ENCODE measurements around the gene VWA8. TPM values are rescaled to one million over a fixed set of nuclear protein-coding genes. Genes with fewer than 3 reads are reported as not detected.

The VWA8 gene
- total and polyA plus RNA-seq, 2 experiments from 2014 or later, result 6.3 to 24.6 TPM

- Histone ChIP-seq H3K27me3 (ENCODE audit: insufficient read depth) (no peaks in the 10 kb centered on the region), H3K4me2 (no peak overlapping the region), H3K27ac (ENCODE audit: low read depth) (no peak overlapping the region), H2AFZ (no peak overlapping the region), H3K79me2 (replicated peaks; ENCODE audit: insufficient read depth) (no peaks in the 10 kb centered on the region), H4K20me1 (replicated peaks; ENCODE audit: insufficient read depth) (no peaks in the 10 kb centered on the region), H3F3A (replicated peaks; ENCODE audit: low read depth) (no peaks in the 10 kb centered on the region), H3K36me3 (ENCODE audit: insufficient read depth) (no peaks in the 10 kb centered on the region), H3K9me2 (ENCODE audit: insufficient read depth) (peaks cover 12% of the 10 kb centered on the region; the same call in 1 of the 2 replicates), H3K4me1 (ENCODE audit: insufficient read depth) (no peaks in the 10 kb centered on the region), H3K4me3 (no peak overlapping the region)
- H3K4me3 Mint-ChIP-seq, result no peak overlapping the region
- no peaks in the 10 kb centered on the region; the same call in 2 of the 3 replicates for H3K4me1 Mint-ChIP-seq
- no peak overlapping the region for H3K27ac Mint-ChIP-seq
- no peak for DNase-seq (ENCODE audit: low spot score)
- ATAC-seq, result no peak
- no peaks in the 10 kb centered on the region for H3K27me3 Mint-ChIP-seq (ENCODE audit: insufficient read depth, low read depth, poor library complexity)
- H3K9me3 Mint-ChIP-seq, result no peaks in the 10 kb centered on the region
- TF ChIP-seq NANOG (IDR thresholded peaks at IDR 0.05; ENCODE audit: borderline replicate concordance) (no peak), STAT1 (IDR thresholded peaks at IDR 0.05; ENCODE audit: unreplicated experiment) (no peak), JUNB (IDR thresholded peaks at IDR 0.05; ENCODE audit: unreplicated experiment) (no peak), CREB1 (CRISPR knock-in tag; IDR thresholded peaks at IDR 0.05; ENCODE audit: low read depth) (no peak), ZNF331 (CRISPR knock-in tag; IDR thresholded peaks at IDR 0.05; ENCODE audit: low read depth) (no peak), EZH2phosphoT487 (IDR thresholded peaks at IDR 0.05; ENCODE audit: unreplicated experiment) (no peak), POLR2AphosphoS5 (IDR thresholded peaks at IDR 0.05; ENCODE audit: low read depth) (no peak), ZNF114 (CRISPR knock-in tag; IDR thresholded peaks at IDR 0.05) (no peak)
- H3K36me3 Mint-ChIP-seq (ENCODE audit: low read depth), result no peaks in the 10 kb centered on the region
These were observed 403.2 kb downstream of the VWA8 start for GRCh38 chr13:41557719-41558118.

- Mint-ChIP-seq H3K27ac (no peak overlapping the region), H3K4me1 (no peaks in the 10 kb centered on the region; the same call in 2 of the 3 replicates)
- no peak for ATAC-seq
- no peak for TF ChIP-seq REST (IDR thresholded peaks at IDR 0.05; ENCODE audit: unreplicated experiment)
- no peak for TF ChIP-seq CTCF (conservative IDR thresholded peaks at IDR 0.05; ENCODE audit: low read depth in 2 of 2)
- TF ChIP-seq ZNF331 (CRISPR knock-in tag; IDR thresholded peaks at IDR 0.05; ENCODE audit: low read depth), result no peak
These were observed 406.1 kb downstream of the VWA8 start for GRCh38 chr13:41554626-41555386.

More at GRCh38 chr13:41554626-41555386, 406.1 kb downstream of the VWA8 start:
- H3K4me3 Mint-ChIP-seq, result no peak overlapping the region
- no peaks in the 10 kb centered on the region for H4K20me1 ChIP-seq (replicated peaks; ENCODE audit: insufficient read depth)
- no peaks in the 10 kb centered on the region for H3F3A ChIP-seq (replicated peaks; ENCODE audit: low read depth)
- no peaks in the 10 kb centered on the region for H3K79me2 ChIP-seq (replicated peaks; ENCODE audit: insufficient read depth)
- no peak overlapping the region for H3K4me3 ChIP-seq
- peaks cover 8% of the 10 kb centered on the region; the same call in 1 of the 2 replicates for H3K9me2 ChIP-seq (ENCODE audit: insufficient read depth)
- no peaks in the 10 kb centered on the region for H3K27me3 ChIP-seq (ENCODE audit: insufficient read depth)
- H3K36me3 ChIP-seq (ENCODE audit: insufficient read depth), result no peaks in the 10 kb centered on the region
- DNase-seq (ENCODE audit: low spot score), result no peak
- no peak overlapping the region for H2AFZ ChIP-seq
- H3K27me3 Mint-ChIP-seq (ENCODE audit: insufficient read depth, low read depth, poor library complexity), result peaks cover 2% of the 10 kb centered on the region
- no peaks in the 10 kb centered on the region for H3K9me3 Mint-ChIP-seq
- no peak overlapping the region for H3K4me2 ChIP-seq
- no peaks in the 10 kb centered on the region for H3K4me1 ChIP-seq (ENCODE audit: insufficient read depth)
- H3K36me3 Mint-ChIP-seq (ENCODE audit: low read depth), result no peaks in the 10 kb centered on the region
- no peak overlapping the region for H3K27ac ChIP-seq (ENCODE audit: low read depth)

Measured in GM23338 (cell line).